Sigmoid colon (tissue), 7 donors: ENCODE data around the gene ARHGEF6. TPM values are rescaled to one million over a fixed set of nuclear protein-coding genes. Genes with fewer than 3 reads are reported as not detected.

Experiments used
- DNase-seq: peaks from one replicate; pipeline ENCODE4 v3.0.0-alpha.2; 2019
- H3K27ac ChIP-seq, 4 donors: fragments of 200-600 bp; sonication (generic); one replicate each; pipeline ENCODE4 v1.5.1; 2016 to 2019; ENCODE audit warnings: mild to moderate bottlenecking in 1 of 4
- H3K27me3 ChIP-seq, 3 donors: fragments of 200-600 bp; sonication (generic); one replicate each; pipeline ENCODE4 v1.5.1; 2019; ENCODE audit warnings: mild to moderate bottlenecking in 1 of 3
- H3K36me3 ChIP-seq, 4 donors: fragments of 200-600 bp; sonication (generic); one replicate each; pipeline ENCODE4 v1.5.1; 2016 to 2019
- H3K4me1 ChIP-seq, 4 donors: fragments of 200-600 bp; sonication (generic); one replicate each; pipeline ENCODE4 v1.5.1; 2017 to 2019
- H3K4me3 ChIP-seq, 4 donors: fragments of 200-600 bp; sonication (generic); one replicate each; pipeline ENCODE4 v1.5.1; 2017 to 2019; ENCODE audit warnings: mild to moderate bottlenecking in 2 of 4, moderate library complexity in 1 of 4
- H3K9me3 ChIP-seq, 4 donors: fragments of 200-600 bp in 3 of 4; sonication (generic) in 3 of 4; one replicate each; pipeline versions ENCODE4 v1.5.1 to v1.6.1; 2013 to 2019
- EP300 ChIP-seq, 4 donors: sonication (generic); formaldehyde crosslinking; IDR thresholded peaks; one replicate each; pipeline ENCODE4 v1.6.1; 2017; ENCODE audit warnings: antibody characterized with exemption in 4 of 4
- POLR2A ChIP-seq, 2 donors: fragments of 450-650 bp; IDR thresholded peaks; one replicate each; pipeline ENCODE4 v1.6.1; 2016; ENCODE audit warnings: antibody characterized with exemption in 2 of 2, mild to moderate bottlenecking in 2 of 2, moderate library complexity in 2 of 2
- POLR2AphosphoS5 ChIP-seq, 4 donors: sonication (generic); formaldehyde crosslinking; IDR thresholded peaks; one replicate each; pipeline ENCODE4 v1.6.1; 2017; ENCODE audit warnings: antibody characterized with exemption in 4 of 4
- WGBS, 2 donors: extraction: QIAGEN DNeasy Blood & Tissue Kit; methylation state at CpG; one replicate each; pipeline ENCODE4 v1.1.7; 2013; 5-methylcytosine and 5-hydroxymethylcytosine counted together
- intact Hi-C: fragments of 100-400 bp; cut with DNase I; formaldehyde crosslinking; loops from one replicate; pipeline ENCODE4 v1.15.1; 2023
- polyA plus RNA-seq, 3 donors: library from polyadenylated mRNA; stranded (reverse); fragments of 200-250 nt; gene quantifications; one replicate each; pipeline ENCODE4 v1.2.3, GENCODE V29; 2013
- total RNA-seq, 4 donors: library from RNA; depleted of rRNA; stranded (reverse); fragments of >200 nt; gene quantifications; one replicate each; pipeline ENCODE4 v1.1.0, GENCODE V29; 2016
- TF ChIP-seq, protein P1 (sequence below), 4 experiments: fragments of 450-650 bp in 3 of 4; fragments of 200-600 bp in 1 of 4; IDR thresholded peaks; one replicate each; pipeline ENCODE4 v1.5.1; 2016 to 2019; ENCODE audit warnings: antibody characterized with exemption in 4 of 4, mild to moderate bottlenecking in 3 of 4, moderate library complexity in 2 of 4
- donor health status: healthy with polysubstance abuse.
- donor health status: Bipolar disorder and iron deficiency.
- donor health status: healthy.

Gene ARHGEF6
- total and polyA plus RNA-seq, 7 donors: 2.1 to 26.3 (median 16.1) TPM

DNA sequence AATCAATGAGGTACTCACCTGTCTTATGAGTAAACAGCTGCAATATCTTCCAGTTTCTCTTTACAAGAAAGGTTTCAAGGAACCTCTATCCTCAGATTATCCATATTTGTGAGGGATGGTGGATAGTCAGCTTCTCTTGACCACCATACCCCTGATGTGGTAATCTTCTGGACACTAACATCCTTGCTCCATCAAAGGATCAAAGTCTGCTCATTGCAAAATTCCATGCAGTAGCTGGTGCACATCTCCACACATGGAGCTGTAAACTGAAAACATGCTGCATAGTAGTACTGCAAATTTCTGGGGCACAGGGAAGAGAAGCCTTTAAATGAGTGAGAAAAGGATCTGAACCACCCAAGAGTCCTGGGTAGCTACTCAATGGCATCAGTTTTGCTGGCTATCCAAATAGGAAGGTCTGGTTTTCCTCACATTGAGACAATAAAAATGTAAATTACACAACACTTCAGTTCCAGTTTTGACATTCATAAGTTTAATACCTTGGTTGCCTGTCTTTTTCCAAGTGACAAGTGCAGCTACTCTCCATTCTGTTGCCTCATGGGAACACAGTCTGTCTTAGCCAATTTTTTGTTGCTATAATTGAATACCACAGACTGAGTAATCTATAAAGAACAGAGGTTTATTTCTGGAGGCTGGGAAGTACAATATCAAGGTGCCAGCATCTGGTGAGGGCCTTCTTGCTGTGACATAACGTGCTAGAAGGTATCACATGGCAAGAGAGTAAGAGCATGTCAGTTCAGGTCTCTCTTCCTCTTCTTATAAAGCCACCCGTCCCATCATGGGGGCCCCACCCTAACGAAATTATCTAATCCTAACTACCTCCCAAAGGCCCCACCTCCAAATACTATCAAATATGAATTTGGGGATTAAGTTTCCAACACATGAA is 34.4 kb upstream of the ARHGEF6 start:
- H3K27me3 ChIP-seq: no peaks in the 10 kb centered on the region
- DNase-seq: no peak
- no peak overlapping the region for H3K27ac ChIP-seq
- intact Hi-C loops: no loop called here
- no peak for TF ChIP-seq EP300 (IDR thresholded peaks at IDR 0.05)
- no peak for TF ChIP-seq POLR2AphosphoS5 (IDR thresholded peaks at IDR 0.05)
- no peak for TF ChIP-seq POLR2A (IDR thresholded peaks at IDR 0.05)
- TF ChIP-seq, protein P1, sequence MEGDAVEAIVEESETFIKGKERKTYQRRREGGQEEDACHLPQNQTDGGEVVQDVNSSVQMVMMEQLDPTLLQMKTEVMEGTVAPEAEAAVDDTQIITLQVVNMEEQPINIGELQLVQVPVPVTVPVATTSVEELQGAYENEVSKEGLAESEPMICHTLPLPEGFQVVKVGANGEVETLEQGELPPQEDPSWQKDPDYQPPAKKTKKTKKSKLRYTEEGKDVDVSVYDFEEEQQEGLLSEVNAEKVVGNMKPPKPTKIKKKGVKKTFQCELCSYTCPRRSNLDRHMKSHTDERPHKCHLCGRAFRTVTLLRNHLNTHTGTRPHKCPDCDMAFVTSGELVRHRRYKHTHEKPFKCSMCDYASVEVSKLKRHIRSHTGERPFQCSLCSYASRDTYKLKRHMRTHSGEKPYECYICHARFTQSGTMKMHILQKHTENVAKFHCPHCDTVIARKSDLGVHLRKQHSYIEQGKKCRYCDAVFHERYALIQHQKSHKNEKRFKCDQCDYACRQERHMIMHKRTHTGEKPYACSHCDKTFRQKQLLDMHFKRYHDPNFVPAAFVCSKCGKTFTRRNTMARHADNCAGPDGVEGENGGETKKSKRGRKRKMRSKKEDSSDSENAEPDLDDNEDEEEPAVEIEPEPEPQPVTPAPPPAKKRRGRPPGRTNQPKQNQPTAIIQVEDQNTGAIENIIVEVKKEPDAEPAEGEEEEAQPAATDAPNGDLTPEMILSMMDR (IDR thresholded peaks at IDR 0.05): no peak
- H3K36me3 ChIP-seq: peaks cover 0 to 5% (median 0%) of the 10 kb centered on the region in 4 donors
- 85 to 88% methylated on average over 3 of the region's 3 CpGs for WGBS, 2 donors
- no peaks in the 10 kb centered on the region for H3K4me1 ChIP-seq
- H3K9me3 ChIP-seq: no peaks in the 10 kb centered on the region
- H3K4me3 ChIP-seq: no peak overlapping the region

- Histone ChIP-seq H3K4me1 (no peaks in the 10 kb centered on the region), H3K27ac (no peak overlapping the region), H3K9me3 (no peaks in the 10 kb centered on the region), H3K27me3 (no peaks in the 10 kb centered on the region), H3K36me3 (no peaks in the 10 kb centered on the region), H3K4me3 (no peak overlapping the region)
- TF ChIP-seq POLR2A (IDR thresholded peaks at IDR 0.05) (no peak), POLR2AphosphoS5 (IDR thresholded peaks at IDR 0.05) (no peak), EP300 (IDR thresholded peaks at IDR 0.05) (no peak)
- TF ChIP-seq, protein P1 (IDR thresholded peaks at IDR 0.05): no peak
- no peak for DNase-seq
- intact Hi-C loops: no loop called here
- WGBS, 2 donors: 82 to 87% methylated on average over 1 of the region's 1 CpG
Observed at GRCh38 chrX:136812286-136812685, 31.6 kb upstream of the ARHGEF6 start.

GRCh38 chrX:136810493-136810892 is 29.8 kb upstream of the ARHGEF6 start:
- Histone ChIP-seq H3K4me3 (no peak overlapping the region), H3K27ac (no peak overlapping the region), H3K4me1 (no peaks in the 10 kb centered on the region), H3K27me3 (no peaks in the 10 kb centered on the region), H3K36me3 (no peaks in the 10 kb centered on the region), H3K9me3 (no peaks in the 10 kb centered on the region)
- no peak for DNase-seq
- WGBS, 2 donors: 69 to 90% methylated on average over 3 of the region's 3 CpGs
- TF ChIP-seq, protein P1 (IDR thresholded peaks at IDR 0.05): no peak
- no peak for TF ChIP-seq EP300 (IDR thresholded peaks at IDR 0.05)
- TF ChIP-seq POLR2AphosphoS5 (IDR thresholded peaks at IDR 0.05): no peak
- no peak for TF ChIP-seq POLR2A (IDR thresholded peaks at IDR 0.05)
- intact Hi-C loops: no loop called here

DNA sequence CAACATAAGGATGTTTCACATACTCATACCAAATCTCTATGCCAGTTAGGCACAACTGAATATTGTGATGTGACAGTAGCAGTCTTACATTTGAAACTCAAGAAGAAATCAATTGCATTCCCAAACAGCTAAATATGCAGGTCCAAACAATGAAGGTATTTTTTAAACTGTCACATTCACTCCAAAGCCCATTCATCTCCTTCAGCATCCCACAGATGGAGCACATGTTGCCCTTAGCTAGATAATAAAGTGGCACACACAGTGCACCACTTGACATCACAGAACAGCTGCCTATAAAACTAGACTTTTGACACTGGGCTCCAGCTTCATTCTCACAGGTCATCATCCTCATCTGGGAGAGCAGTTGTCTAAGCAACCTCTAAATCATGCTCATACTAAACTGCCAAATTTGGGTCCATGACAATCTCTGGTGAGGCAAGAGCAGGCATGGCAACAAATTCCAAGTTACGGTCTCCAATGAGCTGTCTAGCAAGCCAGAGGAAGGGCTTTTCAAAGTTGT is 26.2 kb upstream of the ARHGEF6 start:
- Histone ChIP-seq H3K27ac (no peak overlapping the region), H3K4me1 (no peaks in the 10 kb centered on the region), H3K36me3 (no peaks in the 10 kb centered on the region), H3K4me3 (no peak overlapping the region), H3K27me3 (no peaks in the 10 kb centered on the region), H3K9me3 (no peaks in the 10 kb centered on the region)
- TF ChIP-seq, protein P1 (IDR thresholded peaks at IDR 0.05): no peak
- TF ChIP-seq EP300 (IDR thresholded peaks at IDR 0.05) (no peak), POLR2AphosphoS5 (IDR thresholded peaks at IDR 0.05) (no peak), POLR2A (IDR thresholded peaks at IDR 0.05) (no peak)
- DNase-seq: no peak
- WGBS, 2 donors: 98% methylated on average over 1 of the region's 1 CpG
- intact Hi-C loops: no loop called here
